ENCODE measurements around the gene BAK1.
A peak's percentile ranks its signal among the peaks of the same experiment; 100 is the strongest.
"Not testable (repeated sequence)": the region's sequence is repeated elsewhere in the genome, so short reads cannot be mapped to it uniquely, and the experiment has no call there.

BAK1 gene

GRCh38 chr6:33585403-33586107 is 5.5 kb upstream of the BAK1 start:
- DNase-seq, result peak; percentile 83

GRCh38 chr6:33584700-33585402 is 4.8 kb upstream of the BAK1 start:
- no peak for DNase-seq

- peak; percentile 33 for DNase-seq
Measured at GRCh38 chr6:33583591-33584155, 3.6 kb upstream of the BAK1 start.

- no peak for DNase-seq
Measured at GRCh38 chr6:33581186-33581585, 1.1 kb upstream of the BAK1 start.

GRCh38 chr6:33578588-33579011 is 1.5 kb downstream of the BAK1 start:
- peak; percentile 82 for DNase-seq

GRCh38 chr6:33578164-33578563 is 1.9 kb downstream of the BAK1 start:
- DNase-seq, result peak; percentile 53

- no peak for DNase-seq
Measured at GRCh38 chr6:33577718-33578117, 2.4 kb downstream of the BAK1 start.

GRCh38 chr6:33577106-33577535 is 3.0 kb downstream of the BAK1 start:
- no peak for DNase-seq

GRCh38 chr6:33576668-33577067 is 3.4 kb downstream of the BAK1 start:
- DNase-seq, result no peak

GRCh38 chr6:33575211-33575610 is 4.9 kb downstream of the BAK1 start:
- DNase-seq, result no peak

- DNase-seq, result no peak
Measured at GRCh38 chr6:33571637-33572316, 8.3 kb downstream of the BAK1 start.

- peak; percentile 96 for DNase-seq
Measured at GRCh38 chr6:33570806-33571636, 9.1 kb downstream of the BAK1 start.

- DNase-seq, result no peak
Measured at GRCh38 chr6:33568826-33569570, 11.1 kb downstream of the BAK1 start.

- no peak for DNase-seq
Measured at GRCh38 chr6:33567836-33568235, 12.2 kb downstream of the BAK1 start.

GRCh38 chr6:33566182-33567084 is 13.6 kb downstream of the BAK1 start:
- DNase-seq, result no peak

- DNase-seq, result no peak
Measured at GRCh38 chr6:33558801-33559200, 21.3 kb downstream of the BAK1 start.

GRCh38 chr6:33557376-33557775 is 22.7 kb downstream of the BAK1 start:
- no peak for DNase-seq

- not testable (repeated sequence) for DNase-seq
Measured at GRCh38 chr6:33552883-33553282, 27.2 kb downstream of the BAK1 start.

- DNase-seq, result no peak
Measured at GRCh38 chr6:33552252-33552651, 27.8 kb downstream of the BAK1 start.

- no peak for DNase-seq
Measured at GRCh38 chr6:33551538-33551937, 28.5 kb downstream of the BAK1 start.

- no peak for DNase-seq
Measured at GRCh38 chr6:33549896-33550295, 30.2 kb downstream of the BAK1 start.
